ENCODE measurements around the gene ZNF768. TPM values are rescaled to one million over a fixed set of nuclear protein-coding genes. Genes with fewer than 3 reads are reported as not detected.

ZNF768 gene
- total and polyA plus RNA-seq, 2 of the 13 experiments (the other 11 are each of a cell fraction or from before 2014, with no cell fraction given): 26.7 to 34.4 TPM

- TF ChIP-seq SNRNP70 (IDR thresholded peaks at IDR 0.05; ENCODE audit: low read depth, low read length) (no peak), BCL6 (CRISPR knock-in tag; IDR thresholded peaks at IDR 0.05) (0 out of 2 replicates have a peak, but pooled peaks have one; percentile 5), PRDM10 (CRISPR knock-in tag; IDR thresholded peaks at IDR 0.05; ENCODE audit: low read depth) (peak; percentile 67; the same call in 1 of the 2 replicates), DMAP1 (CRISPR knock-in tag; IDR thresholded peaks at IDR 0.05) (peak; percentile 35), HOXA3 (CRISPR knock-in tag; IDR thresholded peaks at IDR 0.05) (peak; percentile 93), U2AF1 (optimal IDR thresholded peaks at IDR 0.05; ENCODE audit: low read depth, low read length) (no peak), ZNF256 (CRISPR knock-in tag; conservative IDR thresholded peaks at IDR 0.05) (no peak), ZBTB4 (CRISPR knock-in tag; IDR thresholded peaks at IDR 0.05; ENCODE audit: borderline replicate concordance) (no peak), ZNF17 (CRISPR knock-in tag; IDR thresholded peaks at IDR 0.05) (no peak), ZC3H13 (CRISPR knock-in tag; IDR thresholded peaks at IDR 0.05) (peak; percentile 66; the same call in 1 of the 2 replicates), POLR2AphosphoS2 (IDR thresholded peaks at IDR 0.05; ENCODE audit: low read depth, low read length) (no peak), ZMYM4 (CRISPR knock-in tag; IDR thresholded peaks at IDR 0.05) (no peak), ZSCAN31 (CRISPR knock-in tag; IDR thresholded peaks at IDR 0.05; ENCODE audit: low read depth) (peak; percentile 88), PLSCR1 (CRISPR knock-in tag; IDR thresholded peaks at IDR 0.05; ENCODE audit: borderline replicate concordance) (no peak), E2F1 (CRISPR knock-in tag; IDR thresholded peaks at IDR 0.05) (peak; percentile 87), ZNF749 (CRISPR knock-in tag; IDR thresholded peaks at IDR 0.05; ENCODE audit: borderline replicate concordance) (no peak), ZNF138 (CRISPR knock-in tag; IDR thresholded peaks at IDR 0.05; ENCODE audit: low read depth) (0 out of 2 replicates have a peak, but pooled peaks have one; percentile 68)
Measured at GRCh38 chr16:30571445-30572322, 45.3 kb upstream of the ZNF768 start, which contains the start of gene ZNF688 (continued).

Measured in HepG2 (cell line).